NT2/D1 (cell line): ENCODE data around the gene FRMD5.

Experiments
- SUZ12 ChIP-seq: IDR thresholded peaks from 2 replicates; pipeline ENCODE4 v1.6.1; 2011; ENCODE audit not compliant: insufficient read length, insufficient read depth; ENCODE audit errors: extremely low read depth
- YY1 ChIP-seq: IDR thresholded peaks from 2 replicates; pipeline ENCODE4 v1.6.1; 2011; ENCODE audit not compliant: insufficient read length, insufficient read depth

GRCh38 chr15:44058126-44058525 is 136.9 kb downstream of the FRMD5 start:
- TF ChIP-seq YY1, result no peak
- no peak for TF ChIP-seq SUZ12
